NCI-H1092 (cell line): ENCODE results near the gene TBC1D9B.

Source experiments
- DNase-seq: peaks from one replicate; lab custom pipeline; 2025; lab: John Stamatoyannopoulos, UW

Gene TBC1D9B

DNA sequence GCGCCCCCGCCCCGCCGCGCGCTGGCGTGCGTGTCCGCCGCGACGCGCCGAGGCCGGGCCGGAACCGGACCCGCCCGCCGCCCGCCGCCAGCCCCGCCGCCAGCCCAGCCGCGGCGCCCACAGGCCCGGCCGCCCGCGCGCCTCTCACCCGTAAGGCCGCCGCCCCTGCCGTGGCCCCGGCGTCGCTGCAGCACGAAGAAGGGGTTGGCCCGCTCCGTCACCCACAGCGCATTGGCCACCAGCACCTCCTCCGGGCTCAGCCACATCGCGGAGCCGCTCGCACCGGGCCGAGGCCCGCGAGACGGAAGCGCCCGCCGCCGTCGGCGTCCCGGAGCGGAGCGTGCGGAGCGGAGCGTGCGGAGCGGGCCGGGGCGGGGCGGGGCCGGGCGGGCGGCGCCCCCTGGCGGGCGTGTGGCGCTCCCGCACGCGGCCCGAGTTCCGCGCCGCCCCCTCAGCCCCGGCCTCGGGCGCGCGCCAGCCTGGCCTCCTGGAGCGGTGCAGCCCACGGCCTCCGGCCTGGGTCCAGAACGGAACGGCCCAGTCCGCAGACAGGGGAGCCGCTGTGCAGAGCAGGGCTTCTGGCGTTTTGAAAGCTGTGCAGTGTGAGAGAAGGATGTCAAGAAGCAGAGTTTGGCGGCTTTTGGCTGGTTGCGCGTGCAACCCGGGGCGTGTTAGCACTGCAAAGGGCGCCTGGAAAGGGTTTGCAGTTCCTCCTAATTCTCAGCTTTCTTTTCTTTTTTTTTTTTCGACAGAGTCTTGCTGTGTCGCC, at the start of gene TBC1D9B:
Gene TBC1D9B, minus strand, starts transcription at position 342 of the 769 bp plus-strand sequence. Its CDS starts 76 bp downstream, at position 266.
- DNase-seq = peak; percentile 22

DNA sequence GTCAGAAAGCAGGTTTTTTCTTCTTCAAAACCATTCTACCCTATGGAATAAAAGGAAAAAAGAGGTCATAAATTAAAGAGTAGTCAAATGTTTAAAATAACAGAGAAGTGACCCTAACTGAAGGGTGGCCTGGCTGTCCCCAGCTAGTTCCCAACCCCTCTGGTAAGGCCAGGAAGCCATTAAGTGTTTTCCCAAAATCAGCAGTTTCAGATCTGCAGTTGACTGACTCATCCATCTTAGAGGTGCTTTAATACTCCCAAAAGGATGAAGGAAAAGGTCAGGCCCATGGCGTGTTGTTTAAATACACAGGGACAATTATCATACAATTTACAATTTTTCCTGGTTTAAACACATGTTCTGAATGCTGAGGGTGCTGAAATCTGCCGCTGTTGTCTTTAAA, 47.9 kb upstream of the TBC1D9B start:
- DNase-seq = no peak

DNA sequence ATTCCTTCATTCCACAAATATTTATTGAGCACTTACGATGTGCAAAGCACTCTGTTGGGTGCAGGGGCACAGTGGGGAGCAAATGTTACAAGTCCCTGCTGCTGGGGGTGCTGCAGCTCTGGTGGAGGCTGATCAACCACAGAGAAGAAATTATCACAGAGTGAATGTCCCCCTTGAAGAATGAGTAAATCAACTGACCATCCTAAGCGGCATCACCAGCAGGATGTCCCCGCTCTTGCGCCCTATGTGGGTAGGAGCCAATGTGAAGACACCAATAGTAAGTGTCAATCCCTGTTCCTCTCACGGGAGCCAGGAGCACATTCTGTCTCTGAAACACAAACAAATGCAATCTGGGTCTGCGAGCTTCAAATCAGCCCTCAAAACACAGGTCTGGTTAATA, 47.4 kb upstream of the TBC1D9B start:
- DNase-seq = no peak

DNA sequence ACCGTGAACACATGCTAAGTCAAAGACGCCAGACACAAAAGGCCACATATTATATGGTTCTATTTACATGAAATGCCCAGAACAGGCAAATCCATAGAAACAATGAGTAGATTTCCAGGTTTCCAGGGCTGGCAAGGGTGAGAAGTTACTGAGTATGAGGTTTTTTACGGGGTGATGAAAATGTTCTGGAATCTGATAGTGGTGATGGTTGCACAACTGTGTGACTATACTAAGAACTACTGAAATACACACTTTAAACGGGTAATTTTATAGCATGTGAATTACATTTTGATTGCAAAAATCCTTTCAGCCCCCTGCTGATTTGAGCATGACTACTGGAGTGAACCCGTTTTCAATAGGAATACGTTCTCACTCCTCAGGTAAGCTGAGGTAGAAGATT, 46.7 kb upstream of the TBC1D9B start:
- DNase-seq = no peak

DNA sequence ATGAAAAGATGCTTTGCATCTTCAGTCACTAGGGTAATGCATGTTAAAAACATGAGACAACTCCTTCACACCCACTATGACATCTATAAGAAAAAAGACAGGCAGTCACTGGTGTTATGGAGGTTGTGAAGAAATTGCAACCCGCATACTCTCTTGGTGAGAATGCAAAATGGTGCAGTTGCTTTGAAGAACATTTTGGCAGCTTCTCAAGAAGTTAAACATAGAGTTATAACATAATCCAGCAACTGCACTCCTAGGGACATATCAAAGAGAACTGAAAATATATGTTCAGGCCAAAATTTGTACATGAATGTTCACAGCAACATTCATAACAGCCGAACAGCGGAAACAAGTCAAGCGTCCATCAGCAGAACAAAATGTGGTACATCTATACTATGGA, 46.3 kb upstream of the TBC1D9B start:
- no peak for DNase-seq

DNA sequence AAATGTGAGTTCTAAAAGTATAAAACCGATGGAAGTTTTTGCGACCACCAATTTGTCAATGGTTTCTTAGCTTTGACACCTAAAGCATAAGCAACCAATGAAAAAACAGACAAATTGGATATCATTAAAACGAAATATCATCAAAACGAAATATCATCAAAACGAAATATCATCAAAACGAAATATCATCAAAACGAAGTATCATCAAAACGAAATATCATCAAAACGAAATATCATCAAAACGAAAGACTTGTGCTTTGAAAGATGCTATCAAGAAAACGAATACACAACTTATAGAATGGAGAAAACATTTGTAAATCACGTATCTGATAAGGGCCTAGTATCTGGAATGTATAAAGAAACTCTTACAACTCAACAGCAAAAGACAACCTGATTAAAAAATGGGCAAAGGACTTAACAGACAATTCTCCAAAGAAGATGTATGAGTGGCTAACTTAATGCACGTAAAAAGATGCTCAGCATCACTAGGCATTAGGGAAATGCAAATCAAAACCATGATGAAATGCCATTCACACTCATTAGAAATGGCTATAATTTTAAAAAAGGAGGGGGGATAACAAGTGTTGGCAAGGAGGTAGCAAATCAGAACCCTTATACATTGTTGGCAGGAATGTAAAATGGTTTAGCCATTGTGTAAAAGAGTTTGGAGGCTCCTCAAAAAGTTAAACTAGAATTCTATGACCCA, 29.4 kb upstream of the TBC1D9B start:
- no peak for DNase-seq

DNA sequence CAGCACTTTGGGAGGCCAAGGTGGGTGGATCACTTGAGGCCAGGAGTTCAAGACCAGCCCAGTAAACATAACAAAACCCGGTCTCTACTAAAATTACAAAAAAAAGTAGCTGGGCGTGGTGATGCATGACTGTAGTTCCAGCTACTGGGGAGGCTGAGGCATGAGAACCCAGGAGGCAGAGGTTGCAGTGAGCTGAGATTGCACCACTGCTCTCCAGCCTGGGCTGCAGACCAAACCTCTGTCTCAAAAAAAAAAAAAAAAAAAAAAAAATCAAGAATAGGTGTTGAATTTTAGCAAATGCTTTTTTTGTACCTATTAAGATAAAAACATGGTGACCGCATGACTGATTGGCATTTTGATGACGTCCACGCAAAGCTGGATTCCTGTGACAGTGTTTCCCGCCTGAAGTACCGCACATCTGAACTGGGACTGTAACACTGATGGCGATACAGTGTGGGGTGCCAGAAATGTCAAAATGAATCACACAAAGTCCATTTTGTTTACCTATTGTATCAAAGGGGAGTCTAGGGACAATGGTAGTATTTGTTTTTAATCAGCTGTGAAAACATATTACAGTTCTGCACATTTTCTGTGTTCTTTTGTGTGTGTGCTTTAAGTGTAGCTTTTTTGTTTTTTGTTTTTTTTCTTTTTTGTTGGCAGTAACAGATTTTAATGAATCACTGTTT, 23.2 kb upstream of the TBC1D9B start:
- no peak for DNase-seq

DNA sequence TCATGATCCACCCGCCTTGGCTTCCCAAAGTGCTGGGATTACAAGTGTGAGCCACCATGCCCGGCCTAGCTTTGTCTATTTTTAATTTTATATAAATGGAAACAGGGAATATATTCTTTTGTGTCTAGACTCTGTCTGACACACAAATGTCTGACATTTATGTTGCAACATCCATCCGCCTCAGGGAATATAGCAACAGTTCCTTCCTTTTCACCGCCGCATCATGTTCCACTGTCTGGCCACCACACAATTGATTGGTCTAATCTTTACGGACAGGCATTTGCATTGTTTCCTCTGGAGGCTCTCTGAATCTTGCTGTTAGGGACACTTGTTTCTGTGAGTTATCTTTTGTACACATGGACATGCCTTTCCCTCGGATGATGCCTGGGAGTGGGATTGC, 20.1 kb upstream of the TBC1D9B start:
- no peak for DNase-seq

DNA sequence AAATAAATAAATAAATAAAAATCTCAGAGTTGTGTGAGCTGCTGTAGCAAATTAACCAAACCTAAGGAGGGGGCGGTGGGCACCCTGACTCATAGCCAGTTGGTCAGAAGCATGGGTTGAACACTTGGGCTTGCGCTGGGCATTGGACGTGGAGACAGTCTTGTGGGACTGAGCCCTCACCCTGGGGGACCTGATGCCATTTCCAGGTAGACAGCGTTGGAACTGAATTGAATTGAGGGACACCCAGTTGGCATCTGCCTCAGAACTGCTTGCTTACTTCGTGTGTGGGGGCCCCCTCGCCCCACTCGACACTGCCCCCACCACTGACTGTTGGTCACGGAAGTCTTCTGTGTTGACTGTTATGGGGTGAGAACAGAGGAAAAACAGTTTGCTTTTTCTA, 19.0 kb upstream of the TBC1D9B start:
- no peak for DNase-seq

DNA sequence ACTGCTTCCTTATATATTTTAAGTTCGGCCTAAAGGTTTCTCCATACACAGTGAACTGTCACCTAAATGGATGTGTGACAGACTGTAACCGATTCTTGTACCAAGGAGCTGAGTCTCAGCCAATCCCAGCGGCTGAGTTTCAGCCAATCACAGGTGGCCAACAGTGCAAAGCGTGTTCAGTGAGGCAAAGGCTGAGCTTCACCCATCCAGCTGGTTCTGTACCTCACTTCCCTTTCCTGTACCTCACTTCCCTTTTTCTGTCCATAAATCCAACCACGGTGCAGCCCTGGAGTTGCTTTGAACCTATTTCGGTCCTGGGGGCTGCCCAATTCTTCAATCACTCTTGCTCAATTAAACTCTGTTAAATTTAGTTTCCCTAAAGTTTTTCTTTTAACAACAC, 15.7 kb upstream of the TBC1D9B start:
- DNase-seq = no peak

DNA sequence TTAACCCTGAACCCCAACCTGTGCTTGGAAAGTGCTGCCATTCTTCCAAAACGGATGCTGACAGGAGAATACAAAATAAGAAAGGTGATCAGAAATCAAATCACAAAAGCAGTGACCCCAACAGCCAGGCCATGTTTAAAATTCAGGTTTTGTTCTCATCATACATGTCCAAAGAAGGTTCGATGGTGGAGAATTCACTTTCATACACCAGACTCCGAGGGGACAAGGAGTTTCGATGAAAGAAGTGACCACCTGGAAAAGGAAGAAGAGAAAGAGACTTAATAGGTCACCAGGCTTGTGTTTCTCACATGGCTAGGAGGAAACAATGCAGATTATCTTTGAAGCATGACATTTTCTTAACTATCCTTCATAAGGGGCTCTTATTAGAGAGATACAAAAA, 12.5 kb upstream of the TBC1D9B start:
- no peak for DNase-seq

DNA sequence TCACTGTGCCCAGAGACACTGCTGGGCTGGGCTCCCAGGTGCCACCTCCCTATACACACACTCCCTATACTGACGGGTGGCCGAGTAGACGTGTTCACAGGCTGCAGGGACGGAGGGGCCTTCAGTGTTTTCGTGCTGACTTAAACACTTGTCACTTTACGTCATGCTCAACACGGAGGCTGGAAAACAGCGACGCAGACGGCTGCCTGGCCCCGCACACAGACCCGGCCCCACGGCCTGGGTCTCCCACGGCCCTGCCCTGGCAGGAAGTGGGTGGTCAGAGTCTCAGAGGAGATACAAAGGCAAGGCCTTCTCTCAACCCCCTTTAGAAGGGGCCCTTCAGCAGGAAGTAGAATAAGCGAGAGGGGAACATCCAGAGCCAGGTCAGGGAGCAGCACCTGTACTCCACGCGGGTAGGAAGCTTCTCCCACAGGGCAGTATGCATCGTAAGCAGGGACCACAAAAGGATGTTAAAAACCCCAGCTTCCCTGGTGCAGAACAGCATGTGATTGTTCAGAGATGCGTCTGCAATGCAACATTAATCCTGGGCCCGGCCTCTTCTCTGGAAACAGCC, 11.9 kb upstream of the TBC1D9B start:
- no peak for DNase-seq

DNA sequence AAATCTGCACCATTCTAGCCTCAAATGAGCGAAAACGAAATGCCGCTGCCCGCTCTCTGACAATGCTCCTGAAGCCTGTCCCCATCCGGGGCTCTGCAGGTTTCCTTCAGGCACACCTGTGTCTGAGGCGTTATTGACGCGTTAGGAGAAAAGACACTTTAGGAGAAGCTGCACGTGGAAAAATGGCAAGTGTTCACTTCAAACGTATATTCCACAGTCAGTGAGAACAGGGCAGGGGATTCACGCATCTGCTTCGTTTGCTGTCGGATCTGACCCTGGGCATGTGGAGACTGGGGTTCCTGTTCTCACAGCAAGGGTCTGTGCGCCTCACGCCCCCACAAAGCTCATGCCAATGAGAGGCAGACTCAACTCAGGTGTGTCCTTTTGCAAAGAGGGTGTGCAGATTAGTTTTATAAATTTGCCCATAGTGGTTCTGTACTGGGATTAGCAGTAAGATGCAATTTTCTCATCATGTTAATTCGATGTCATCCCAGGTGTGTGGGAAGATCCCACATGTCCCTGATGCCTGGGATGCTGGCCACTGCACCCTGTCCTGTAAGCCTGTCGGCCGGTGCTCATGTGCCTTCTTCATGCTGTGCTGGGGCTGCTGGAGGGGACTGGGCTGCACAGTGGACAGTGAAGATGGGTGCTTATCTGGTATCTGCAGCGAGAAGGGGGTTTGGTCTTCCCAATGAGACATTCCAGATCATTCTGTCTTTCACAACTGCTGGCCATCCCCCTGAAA, 11.2 kb upstream of the TBC1D9B start:
- DNase-seq = no peak

DNA sequence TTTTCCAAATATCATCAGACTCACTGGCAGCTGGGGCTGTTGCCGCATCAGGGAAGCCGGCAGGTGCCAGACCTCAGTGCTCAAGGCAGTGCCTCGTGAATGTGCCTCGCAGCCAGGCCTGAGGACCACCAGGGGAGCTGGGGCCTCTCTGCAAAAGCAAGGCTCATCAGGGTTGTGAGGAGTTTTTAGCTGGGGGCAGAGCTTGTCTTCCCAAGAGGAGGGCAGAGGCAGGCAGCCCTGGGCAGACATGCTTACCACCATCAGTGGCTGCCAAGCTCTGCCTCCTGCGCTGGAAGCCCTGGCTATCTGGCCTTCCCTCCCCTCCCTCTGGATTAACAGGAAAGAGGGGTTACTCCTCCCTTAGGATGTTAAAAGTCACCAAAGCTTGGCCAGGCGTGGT, 8.8 kb upstream of the TBC1D9B start:
- DNase-seq = no peak

DNA sequence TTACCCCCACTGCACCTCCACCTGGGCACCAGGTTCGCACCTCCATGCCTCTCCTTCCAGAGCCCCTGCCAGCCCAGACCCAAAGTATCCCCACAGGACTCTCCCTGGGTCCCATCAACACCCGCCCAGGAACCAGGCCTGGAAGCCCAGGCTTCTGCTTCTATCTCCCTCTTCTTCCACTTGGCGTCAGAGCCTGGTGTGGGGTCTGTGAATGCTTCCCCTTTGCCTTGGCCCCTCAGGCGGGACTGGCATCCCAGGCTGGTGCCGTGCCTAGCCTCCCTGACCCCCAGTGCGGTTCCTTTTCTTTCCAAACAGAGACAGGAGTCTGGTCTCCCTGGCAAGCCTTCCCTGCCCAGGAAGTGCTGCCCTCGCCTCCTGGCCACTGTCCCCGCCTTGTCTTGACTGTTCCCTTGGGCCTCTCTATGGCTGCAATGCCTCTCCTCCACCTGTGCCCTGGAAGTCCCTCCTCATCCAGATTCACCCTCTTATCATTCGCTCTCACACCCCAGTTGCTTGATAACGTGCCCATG, 7.8 kb upstream of the TBC1D9B start:
- DNase-seq = no peak

DNA sequence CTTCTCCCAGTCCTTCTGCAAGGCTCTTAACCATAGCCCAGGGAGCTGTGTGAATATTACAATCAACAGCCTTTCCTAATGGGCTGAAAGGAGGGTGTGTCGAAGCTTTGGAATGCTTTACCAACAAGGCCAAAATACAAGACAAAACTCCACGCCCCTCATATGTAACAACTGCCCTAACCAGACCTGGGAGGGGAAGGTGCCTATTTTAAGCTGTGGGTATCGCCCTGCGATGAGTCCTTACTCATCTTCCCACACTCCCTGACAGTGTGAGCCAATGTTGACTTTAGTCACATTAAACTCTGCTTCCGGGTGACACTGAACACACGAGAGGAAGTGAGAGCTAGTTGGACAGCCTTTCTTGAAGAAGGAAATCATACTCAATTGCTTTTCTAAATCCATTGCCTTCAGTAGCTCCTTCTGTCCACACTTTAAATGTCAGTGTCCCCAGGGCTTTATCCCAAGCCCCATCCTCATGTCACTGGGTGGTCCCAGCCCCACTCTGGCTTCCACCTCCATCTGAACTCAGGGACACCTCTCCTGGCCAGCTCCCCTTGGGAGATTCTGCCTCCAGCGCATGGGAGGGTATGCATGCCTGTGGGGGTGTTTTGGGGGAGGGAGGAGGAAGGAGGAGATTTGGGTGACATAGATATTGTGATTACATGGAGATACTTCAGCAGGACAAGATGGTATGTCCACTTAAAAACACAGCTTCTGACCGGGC, 6.5 kb upstream of the TBC1D9B start:
- no peak for DNase-seq

DNA sequence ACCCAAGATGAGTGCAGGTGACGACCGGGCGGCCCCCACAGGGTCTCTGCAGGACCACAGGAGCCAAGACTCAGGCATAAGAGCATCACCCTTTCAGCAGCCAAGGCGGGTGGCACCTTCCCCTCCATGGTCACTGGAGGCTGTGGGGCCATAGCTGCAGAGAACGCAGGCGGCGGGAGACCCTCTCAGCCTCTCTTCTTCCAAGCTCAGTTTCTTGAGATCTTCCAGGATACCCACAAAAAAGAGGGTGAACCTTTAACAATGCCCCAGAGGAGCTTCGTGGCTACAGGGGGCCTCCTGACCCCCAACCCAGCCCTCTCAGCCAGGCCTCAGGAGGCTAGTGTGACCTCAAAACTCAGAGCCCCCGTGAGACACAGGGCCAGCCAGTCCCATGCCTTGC, 5.8 kb upstream of the TBC1D9B start:
- DNase-seq = no peak

DNA sequence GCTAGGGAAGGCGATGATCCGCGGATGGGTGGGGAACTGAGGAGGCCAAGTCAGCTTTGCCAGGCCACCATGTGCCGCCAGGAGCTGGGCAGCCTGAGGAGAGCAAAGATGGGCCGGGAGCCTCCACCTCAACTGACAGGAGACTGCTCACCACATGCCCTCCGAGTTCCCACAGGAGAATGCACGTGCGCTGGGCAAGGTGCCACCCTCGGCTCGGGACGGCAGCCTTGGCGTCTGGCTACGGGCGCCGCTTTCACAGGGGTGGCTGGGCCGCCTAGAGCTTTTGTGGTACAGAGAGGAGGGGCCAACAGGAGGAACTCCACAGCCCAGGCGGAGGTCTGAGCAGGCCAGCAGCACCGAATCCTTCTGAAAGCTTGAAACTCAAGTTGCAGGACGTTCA, 5.3 kb upstream of the TBC1D9B start:
- no peak for DNase-seq

DNA sequence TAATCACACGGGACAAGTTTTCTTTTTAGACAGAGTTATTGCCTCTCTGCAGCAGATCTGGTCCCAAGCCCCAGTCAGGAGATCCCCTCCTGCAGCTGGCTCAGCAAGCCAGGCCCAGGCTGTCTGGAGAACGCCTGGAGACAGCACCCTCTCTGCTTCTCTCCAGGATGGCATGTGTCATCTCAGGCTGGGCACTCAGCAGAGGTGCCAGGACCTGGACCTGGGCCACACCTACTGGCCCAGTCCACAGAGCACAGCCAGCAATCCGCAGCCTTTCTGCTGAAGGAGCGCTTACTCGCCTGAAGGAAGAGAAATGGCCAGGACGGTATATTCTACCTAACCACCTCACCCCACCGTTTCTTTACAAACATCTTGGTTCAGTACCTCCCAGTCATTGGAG, 4.7 kb upstream of the TBC1D9B start:
- DNase-seq = no peak

DNA sequence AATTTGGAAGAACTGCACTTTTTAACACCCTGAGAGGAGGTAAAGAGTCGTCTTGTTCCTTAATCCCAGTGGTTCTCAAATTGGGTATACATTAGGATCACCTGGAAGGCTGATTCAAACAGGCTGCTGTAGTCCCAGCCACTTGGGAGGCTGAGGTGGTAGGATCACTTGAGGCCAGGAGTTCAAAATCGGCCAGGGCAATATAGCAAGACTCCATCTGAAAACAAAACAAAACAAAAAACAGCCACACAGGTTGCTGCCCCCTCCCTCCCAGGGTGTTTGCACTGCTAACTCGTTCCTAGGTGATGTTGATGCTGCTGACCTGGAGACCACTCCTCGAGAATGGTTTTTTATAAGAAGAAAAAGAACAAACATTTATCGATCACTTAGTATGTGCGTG, 1.5 kb upstream of the TBC1D9B start:
- DNase-seq = no peak

DNA sequence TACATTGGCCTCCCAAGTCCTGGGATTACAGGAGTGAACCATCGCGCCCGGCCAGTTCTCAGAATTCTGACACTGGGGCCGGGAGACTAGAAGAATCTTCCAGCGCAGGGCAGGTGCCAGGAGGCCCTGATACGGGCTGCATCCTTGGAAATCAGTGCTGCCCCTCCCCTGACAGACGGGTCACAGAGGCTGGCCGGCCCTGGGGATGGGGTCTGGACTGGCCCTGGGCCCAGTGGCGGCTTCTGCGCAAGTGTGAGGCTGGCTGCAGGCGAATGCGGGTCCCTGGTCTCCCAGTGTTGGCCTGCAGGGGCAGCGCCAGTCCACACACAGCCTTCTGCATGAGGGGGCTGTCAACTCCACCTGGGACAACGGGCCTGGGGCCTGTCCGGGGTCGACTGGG, 831 bp upstream of the TBC1D9B start:
- DNase-seq = no peak
